ENCODE data around the gene PDZD8. TPM values are rescaled to one million over a fixed set of nuclear protein-coding genes. Genes with fewer than 3 reads are reported as not detected.

Gene PDZD8
- total and polyA plus RNA-seq, 2 donors: 4.4 to 9.2 TPM

- Histone ChIP-seq H3K9me3 (ENCODE audit: control insufficient read depth in 2 of 2, insufficient read depth in 1 of 2, low read length in 1 of 2) (peaks cover 0 to under 1% of the 10 kb centered on the region in 2 donors), H3K4me3 (ENCODE audit: low read length in 2 of 2) (no peak overlapping the region), H3K27ac (ENCODE audit: low read depth in 1 of 2, low read length in 1 of 2) (peak overlapping the region; percentile 67 to 89), H3K36me3 (ENCODE audit: control insufficient read depth in 2 of 2, insufficient read depth in 2 of 2, low read length in 1 of 2) (no peaks in the 10 kb centered on the region), H3K4me1 (ENCODE audit: control insufficient read depth in 2 of 2, insufficient read depth in 2 of 2, low read length in 2 of 2) (peaks cover 61 to 68% of the 10 kb centered on the region in 2 donors), H3K27me3 (ENCODE audit: control insufficient read depth in 2 of 2, insufficient read depth in 1 of 2, low read length in 1 of 2) (peaks cover 0 to 3% of the 10 kb centered on the region in 2 donors)
- WGBS: 37% methylated on average over 7 of the region's 7 CpGs
- peak in 4 of 9 donors; percentile 58 to 83 (median 64) for DNase-seq (ENCODE audit: low read depth in 6 of 9, low spot score in 9 of 9)
Observed at GRCh38 chr10:117250411-117250810, 124.8 kb downstream of the PDZD8 start.

- Histone ChIP-seq H3K27me3 (ENCODE audit: control insufficient read depth in 2 of 2, insufficient read depth in 1 of 2, low read length in 1 of 2) (peaks cover 0 to 10% of the 10 kb centered on the region in 2 donors), H3K9me3 (ENCODE audit: control insufficient read depth in 2 of 2, insufficient read depth in 1 of 2, low read length in 1 of 2) (no peaks in the 10 kb centered on the region), H3K4me3 (ENCODE audit: low read length in 2 of 2) (peak overlapping the region in 1 of 2 donors; percentile 23), H3K36me3 (ENCODE audit: control insufficient read depth in 2 of 2, insufficient read depth in 2 of 2, low read length in 1 of 2) (no peaks in the 10 kb centered on the region), H3K27ac (ENCODE audit: low read depth in 1 of 2, low read length in 1 of 2) (peak overlapping the region; percentile 67 to 89), H3K4me1 (ENCODE audit: control insufficient read depth in 2 of 2, insufficient read depth in 2 of 2, low read length in 2 of 2) (peaks cover 64 to 73% of the 10 kb centered on the region in 2 donors)
- WGBS: 51% methylated on average over 6 of the region's 6 CpGs
- DNase-seq (ENCODE audit: low read depth in 6 of 9, low spot score in 9 of 9): peak in 1 of 9 donors; percentile 67
Observed at GRCh38 chr10:117249493-117250093, 125.6 kb downstream of the PDZD8 start.

- peak overlapping the region; percentile 64 to 89 for H3K27ac ChIP-seq (ENCODE audit: low read depth in 1 of 2, low read length in 1 of 2)
- DNase-seq (ENCODE audit: low read depth in 6 of 9, low spot score in 9 of 9): peak in 1 of 9 donors; percentile 31
- H3K9me3 ChIP-seq (ENCODE audit: control insufficient read depth in 2 of 2, insufficient read depth in 1 of 2, low read length in 1 of 2): no peaks in the 10 kb centered on the region
- peaks cover 64 to 73% of the 10 kb centered on the region in 2 donors for H3K4me1 ChIP-seq (ENCODE audit: control insufficient read depth in 2 of 2, insufficient read depth in 2 of 2, low read length in 2 of 2)
- peaks cover 2 to 17% of the 10 kb centered on the region in 2 donors for H3K27me3 ChIP-seq (ENCODE audit: control insufficient read depth in 2 of 2, insufficient read depth in 1 of 2, low read length in 1 of 2)
- H3K4me3 ChIP-seq (ENCODE audit: low read length in 2 of 2): peak overlapping the region in 1 of 2 donors; percentile 23
- 34% methylated on average over 10 of the region's 10 CpGs for WGBS
- H3K36me3 ChIP-seq (ENCODE audit: control insufficient read depth in 2 of 2, insufficient read depth in 2 of 2, low read length in 1 of 2): no peaks in the 10 kb centered on the region
Observed at GRCh38 chr10:117248750-117249465, 126.3 kb downstream of the PDZD8 start.

GRCh38 chr10:117246997-117247671, 128.1 kb downstream of the PDZD8 start:
- peaks cover 58 to 66% of the 10 kb centered on the region in 2 donors for H3K4me1 ChIP-seq (ENCODE audit: control insufficient read depth in 2 of 2, insufficient read depth in 2 of 2, low read length in 2 of 2)

GRCh38 chr10:117242463-117242832, 132.8 kb downstream of the PDZD8 start:
- Histone ChIP-seq H3K27ac (ENCODE audit: low read depth in 1 of 2, low read length in 1 of 2) (no peak overlapping the region), H3K4me1 (ENCODE audit: control insufficient read depth in 2 of 2, insufficient read depth in 2 of 2, low read length in 2 of 2) (peaks cover 24 to 39% of the 10 kb centered on the region in 2 donors), H3K9me3 (ENCODE audit: control insufficient read depth in 2 of 2, insufficient read depth in 1 of 2, low read length in 1 of 2) (no peaks in the 10 kb centered on the region), H3K36me3 (ENCODE audit: control insufficient read depth in 2 of 2, insufficient read depth in 2 of 2, low read length in 1 of 2) (no peaks in the 10 kb centered on the region), H3K4me3 (ENCODE audit: low read length in 2 of 2) (no peak overlapping the region), H3K27me3 (ENCODE audit: control insufficient read depth in 2 of 2, insufficient read depth in 1 of 2, low read length in 1 of 2) (peaks cover 32 to 73% of the 10 kb centered on the region in 2 donors)
- no peak for DNase-seq (ENCODE audit: low read depth in 6 of 9, low spot score in 9 of 9)
- 96% methylated on average over 8 of the region's 8 CpGs for WGBS

More at GRCh38 chr10:117246997-117247671, 128.1 kb downstream of the PDZD8 start:
- peak in 6 of 9 donors; percentile 51 to 85 (median 69) for DNase-seq (ENCODE audit: low read depth in 6 of 9, low spot score in 9 of 9)
- Histone ChIP-seq H3K27ac (ENCODE audit: low read depth in 1 of 2, low read length in 1 of 2) (peak overlapping the region; percentile 87 to 92), H3K36me3 (ENCODE audit: control insufficient read depth in 2 of 2, insufficient read depth in 2 of 2, low read length in 1 of 2) (no peaks in the 10 kb centered on the region), H3K9me3 (ENCODE audit: control insufficient read depth in 2 of 2, insufficient read depth in 1 of 2, low read length in 1 of 2) (no peaks in the 10 kb centered on the region), H3K4me3 (ENCODE audit: low read length in 2 of 2) (peak overlapping the region; percentile 2 to 34), H3K27me3 (ENCODE audit: control insufficient read depth in 2 of 2, insufficient read depth in 1 of 2, low read length in 1 of 2) (peaks cover 13 to 35% of the 10 kb centered on the region in 2 donors)
- WGBS: 40% methylated on average over 3 of the region's 3 CpGs

- Histone ChIP-seq H3K36me3 (ENCODE audit: control insufficient read depth in 2 of 2, insufficient read depth in 2 of 2, low read length in 1 of 2) (no peaks in the 10 kb centered on the region), H3K27ac (ENCODE audit: low read depth in 1 of 2, low read length in 1 of 2) (no peak overlapping the region), H3K4me3 (ENCODE audit: low read length in 2 of 2) (peak overlapping the region; percentile 34 to 68), H3K4me1 (ENCODE audit: control insufficient read depth in 2 of 2, insufficient read depth in 2 of 2, low read length in 2 of 2) (peaks cover 21 to 33% of the 10 kb centered on the region in 2 donors), H3K27me3 (ENCODE audit: control insufficient read depth in 2 of 2, insufficient read depth in 1 of 2, low read length in 1 of 2) (peaks cover 32 to 74% of the 10 kb centered on the region in 2 donors), H3K9me3 (ENCODE audit: control insufficient read depth in 2 of 2, insufficient read depth in 1 of 2, low read length in 1 of 2) (no peaks in the 10 kb centered on the region)
- DNase-seq (ENCODE audit: low read depth in 6 of 9, low spot score in 9 of 9): no peak
- 5% methylated on average over 56 of the region's 56 CpGs for WGBS
Observed at GRCh38 chr10:117241541-117242462, 133.4 kb downstream of the PDZD8 start.

GRCh38 chr10:117240621-117241529, 134.4 kb downstream of the PDZD8 start, which contains the start of gene SLC18A2:
TSS of gene SLC18A2 (plus strand) at chr10:117241114. CDS start at chr10:117241694, 580 bp downstream.
- Histone ChIP-seq H3K36me3 (ENCODE audit: control insufficient read depth in 2 of 2, insufficient read depth in 2 of 2, low read length in 1 of 2) (no peaks in the 10 kb centered on the region), H3K4me3 (ENCODE audit: low read length in 2 of 2) (peak within 1 kb of the TSS; percentile 34 to 68), H3K27ac (ENCODE audit: low read depth in 1 of 2, low read length in 1 of 2) (no peak within 1 kb of the TSS), H3K4me1 (ENCODE audit: control insufficient read depth in 2 of 2, insufficient read depth in 2 of 2, low read length in 2 of 2) (peaks cover 12 to 26% of the 10 kb centered on the region in 2 donors), H3K27me3 (ENCODE audit: control insufficient read depth in 2 of 2, insufficient read depth in 1 of 2, low read length in 1 of 2) (peaks cover 32 to 82% of the 10 kb centered on the region in 2 donors), H3K9me3 (ENCODE audit: control insufficient read depth in 2 of 2, insufficient read depth in 1 of 2, low read length in 1 of 2) (no peaks in the 10 kb centered on the region)
- DNase-seq (ENCODE audit: low read depth in 6 of 9, low spot score in 9 of 9): no peak
- 10% methylated on average over 93 of the region's 93 CpGs for WGBS
